Neural cell (in vitro differentiated cells): ENCODE data around the gene TLL2. TPM values are rescaled to one million over a fixed set of nuclear protein-coding genes. Genes with fewer than 3 reads are reported as not detected.

ENCODE experiments used
- H2AFZ ChIP-seq: fragments of 200-600, 300-800 bp; sonication (generic), shearing (Covaris generic); 2 replicates; pipeline ENCODE4 v1.6.0; 2014; ENCODE audit warnings: low read depth, mild to moderate bottlenecking, antibody characterized with exemption, low read length, moderate library complexity
- H3F3A ChIP-seq: fragments of 200-600 bp; shearing (Covaris generic); 2 replicates; pipeline ENCODE4 v1.6.1; 2016; ENCODE audit warnings: mild to moderate bottlenecking, moderate library complexity, mixed read lengths, antibody characterized with exemption, low read length; ENCODE audit not compliant: insufficient read depth, poor library complexity, severe bottlenecking
- H3K27ac ChIP-seq: fragments of 200-600, 300-800 bp; sonication (generic), shearing (Covaris generic); 2 replicates; pipeline ENCODE4 v1.5.1; 2014; ENCODE audit warnings: mild to moderate bottlenecking, low read length, moderate library complexity
- H3K27me3 ChIP-seq: fragments of 300-800, 200-600 bp; sonication (generic), shearing (Covaris generic); 2 replicates; pipeline ENCODE4 v1.6.0; 2014; ENCODE audit warnings: mild to moderate bottlenecking, low read depth, low read length, moderate library complexity; ENCODE audit not compliant: insufficient read depth
- H3K36me3 ChIP-seq: fragments of 300-800, 200-600 bp; sonication (generic), shearing (Covaris generic); 2 replicates; pipeline ENCODE4 v1.5.1; 2014; ENCODE audit warnings: mild to moderate bottlenecking, antibody characterized with exemption, low read length, moderate library complexity; ENCODE audit not compliant: insufficient read depth
- H3K4me2 ChIP-seq: fragments of 300-800, 200-600 bp; sonication (generic), shearing (Covaris generic); 2 replicates; pipeline ENCODE4 v1.6.0; 2014; ENCODE audit warnings: mild to moderate bottlenecking, low read length
- H3K4me3 ChIP-seq: fragments of 300-800, 200-600 bp; sonication (generic), shearing (Covaris generic); 2 replicates; pipeline ENCODE4 v1.5.1; 2014; ENCODE audit warnings: mild to moderate bottlenecking, low read length, moderate library complexity
- H3K79me2 ChIP-seq: fragments of 200-600 bp; shearing (Covaris generic); replicated peaks from 2 replicates; pipeline ENCODE4 v1.6.0; 2014; ENCODE audit warnings: mild to moderate bottlenecking, low read length, moderate library complexity; ENCODE audit not compliant: insufficient read depth
- H3K9ac ChIP-seq: fragments of 300-800, 200-600 bp; sonication (generic), shearing (Covaris generic); 2 replicates; pipeline ENCODE4 v1.6.1; 2016; ENCODE audit warnings: mild to moderate bottlenecking, low read length, mixed read lengths
- H3K9me2 ChIP-seq: fragments of 200-600 bp; shearing (Covaris generic); 2 replicates; pipeline ENCODE4 v1.6.1; 2016; ENCODE audit warnings: mild to moderate bottlenecking, low read length, mixed read lengths; ENCODE audit not compliant: insufficient read depth
- H3K9me3 ChIP-seq: fragments of 200-600, 300-800 bp; sonication (generic), shearing (Covaris generic); 2 replicates; pipeline ENCODE4 v1.6.1; 2016; ENCODE audit warnings: mild to moderate bottlenecking, mixed run types, low read length, moderate library complexity, mixed read lengths
- H4K20me1 ChIP-seq: fragments of 200-600 bp; shearing (Covaris generic); 2 replicates; pipeline ENCODE4 v1.6.1; 2016; ENCODE audit warnings: mild to moderate bottlenecking, mixed run types; ENCODE audit not compliant: insufficient read depth
- EP300 ChIP-seq: fragments of 450-650 bp; conservative IDR thresholded peaks from 2 replicates; pipeline ENCODE4 v1.6.1; 2014; ENCODE audit warnings: antibody characterized with exemption, mild to moderate bottlenecking, moderate library complexity; ENCODE audit not compliant: poor library complexity, severe bottlenecking
- EZH2 ChIP-seq: fragments of 200-600, 300-800 bp; shearing (Covaris generic), sonication (generic); IDR thresholded peaks from 2 replicates; pipeline ENCODE4 v1.6.1; 2014; ENCODE audit warnings: antibody characterized with exemption, low read length, borderline replicate concordance, mild to moderate bottlenecking; ENCODE audit not compliant: insufficient read depth, poor library complexity, severe bottlenecking
- MXI1 ChIP-seq: fragments of 450-650 bp; conservative IDR thresholded peaks from 2 replicates; pipeline ENCODE4 v1.6.1; 2014; ENCODE audit warnings: antibody characterized with exemption, mild to moderate bottlenecking; ENCODE audit not compliant: poor library complexity, severe bottlenecking
- POLR2AphosphoS5 ChIP-seq: IDR thresholded peaks from 2 replicates; pipeline ENCODE4 v1.6.1; 2012
- RAD21 ChIP-seq: fragments of 450-650 bp; conservative IDR thresholded peaks from 2 replicates; pipeline ENCODE4 v1.6.1; 2014; ENCODE audit warnings: antibody characterized with exemption, mild to moderate bottlenecking, moderate library complexity
- REST ChIP-seq: IDR thresholded peaks from 2 replicates; pipeline ENCODE4 v1.6.1; 2012; ENCODE audit warnings: borderline replicate concordance
- SMC3 ChIP-seq: fragments of 450-650 bp; conservative IDR thresholded peaks from 2 replicates; pipeline ENCODE4 v1.6.1; 2014; ENCODE audit warnings: antibody characterized with exemption, mild to moderate bottlenecking, moderate library complexity; ENCODE audit not compliant: poor library complexity
- TAF1 ChIP-seq: IDR thresholded peaks from 2 replicates; pipeline ENCODE4 v1.6.1; 2012; ENCODE audit warnings: low read depth
- polyA plus RNA-seq: library from polyadenylated mRNA; depleted of rRNA; stranded (reverse); fragments of >200 nt; gene quantifications from 2 replicates; pipeline ENCODE4 v1.2.3, GENCODE V29; 2014
- TF ChIP-seq, protein P1 (sequence below): fragments of 450-650 bp; IDR thresholded peaks from 2 replicates; pipeline ENCODE4 v1.5.1; 2014; ENCODE audit warnings: antibody characterized with exemption, mild to moderate bottlenecking, moderate library complexity; ENCODE audit not compliant: poor library complexity, severe bottlenecking

The TLL2 gene
- polyA plus RNA-seq, 1 donor from 2014 or later = 0.11 TPM

- H4K20me1 ChIP-seq = no peaks in the 10 kb centered on the region
- no peak for TF ChIP-seq MXI1
- no peak for TF ChIP-seq POLR2AphosphoS5
- TF ChIP-seq SMC3 = no peak
- TF ChIP-seq RAD21 = no peak
- TF ChIP-seq EZH2 = no peak
- TF ChIP-seq, protein P1, sequence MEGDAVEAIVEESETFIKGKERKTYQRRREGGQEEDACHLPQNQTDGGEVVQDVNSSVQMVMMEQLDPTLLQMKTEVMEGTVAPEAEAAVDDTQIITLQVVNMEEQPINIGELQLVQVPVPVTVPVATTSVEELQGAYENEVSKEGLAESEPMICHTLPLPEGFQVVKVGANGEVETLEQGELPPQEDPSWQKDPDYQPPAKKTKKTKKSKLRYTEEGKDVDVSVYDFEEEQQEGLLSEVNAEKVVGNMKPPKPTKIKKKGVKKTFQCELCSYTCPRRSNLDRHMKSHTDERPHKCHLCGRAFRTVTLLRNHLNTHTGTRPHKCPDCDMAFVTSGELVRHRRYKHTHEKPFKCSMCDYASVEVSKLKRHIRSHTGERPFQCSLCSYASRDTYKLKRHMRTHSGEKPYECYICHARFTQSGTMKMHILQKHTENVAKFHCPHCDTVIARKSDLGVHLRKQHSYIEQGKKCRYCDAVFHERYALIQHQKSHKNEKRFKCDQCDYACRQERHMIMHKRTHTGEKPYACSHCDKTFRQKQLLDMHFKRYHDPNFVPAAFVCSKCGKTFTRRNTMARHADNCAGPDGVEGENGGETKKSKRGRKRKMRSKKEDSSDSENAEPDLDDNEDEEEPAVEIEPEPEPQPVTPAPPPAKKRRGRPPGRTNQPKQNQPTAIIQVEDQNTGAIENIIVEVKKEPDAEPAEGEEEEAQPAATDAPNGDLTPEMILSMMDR = no peak
- TF ChIP-seq EP300 = no peak
- TF ChIP-seq TAF1 = no peak
- no peak for TF ChIP-seq REST
- no peak overlapping the region for H3K9ac ChIP-seq
- H3K27ac ChIP-seq = no peak overlapping the region
- no peaks in the 10 kb centered on the region for H3K36me3 ChIP-seq
- no peaks in the 10 kb centered on the region for H3K9me2 ChIP-seq
- H3F3A ChIP-seq = no peaks in the 10 kb centered on the region
- no peaks in the 10 kb centered on the region for H3K79me2 ChIP-seq
- H2AFZ ChIP-seq = no peak overlapping the region
- H3K4me3 ChIP-seq = no peak overlapping the region
- no peak overlapping the region for H3K4me2 ChIP-seq
- H3K9me3 ChIP-seq = no peaks in the 10 kb centered on the region
- H3K27me3 ChIP-seq = no peaks in the 10 kb centered on the region
These were observed 135.9 kb downstream of the TLL2 start for GRCh38 chr10:96377816-96378294.

- Histone ChIP-seq H3K9me2 (no peaks in the 10 kb centered on the region), H3K4me3 (no peak overlapping the region), H2AFZ (no peak overlapping the region), H3K9me3 (no peaks in the 10 kb centered on the region), H3K36me3 (no peaks in the 10 kb centered on the region), H3K4me2 (no peak overlapping the region), H3K27me3 (no peaks in the 10 kb centered on the region), H3K9ac (no peak overlapping the region), H3K79me2 (no peaks in the 10 kb centered on the region), H3F3A (no peaks in the 10 kb centered on the region), H3K27ac (no peak overlapping the region), H4K20me1 (no peaks in the 10 kb centered on the region)
- TF ChIP-seq REST = no peak
- TF ChIP-seq, protein P1 = no peak
- TF ChIP-seq EP300 = no peak
- TF ChIP-seq MXI1 = no peak
These were observed 137.2 kb downstream of the TLL2 start for GRCh38 chr10:96376483-96376882.
